ENCODE data around the gene SLC49A4. TPM values are rescaled to one million over a fixed set of nuclear protein-coding genes. Genes with fewer than 3 reads are reported as not detected.

The SLC49A4 gene
- polyA plus RNA-seq, 1 donor: 17.3 TPM

- DNase-seq: no peak
Measured at GRCh38 chr3:122929188-122930062, 134.6 kb downstream of the SLC49A4 start.

GRCh38 chr3:122930063-122930997 lies 135.5 kb downstream of the SLC49A4 start:
- DNase-seq: no peak

Other genes with a start within 250 kb of the SLC49A4 start
- gene PARP9, start 230.8 kb upstream of the SLC49A4 start, polyA plus RNA-seq (ENCODE audit: insufficient read length): 17.4 TPM
- gene DTX3L, start 230.7 kb upstream of the SLC49A4 start, polyA plus RNA-seq (ENCODE audit: insufficient read length): 15.1 TPM
- gene PARP15, start 217.4 kb upstream of the SLC49A4 start, polyA plus RNA-seq (ENCODE audit: insufficient read length): 0.45 TPM
- gene PARP14, start 114.2 kb upstream of the SLC49A4 start, polyA plus RNA-seq (ENCODE audit: insufficient read length): 30.4 TPM
- gene HSPBAP1, start 1.2 kb upstream of the SLC49A4 start, polyA plus RNA-seq (ENCODE audit: insufficient read length): 18.7 TPM
- 28.1 TPM for gene SEMA5B, start 232.7 kb downstream of the SLC49A4 start, polyA plus RNA-seq (ENCODE audit: insufficient read length)